Natural killer cell (primary cell): ENCODE data around the gene FTCD. TPM values are rescaled to one million over a fixed set of nuclear protein-coding genes. Genes with fewer than 3 reads are reported as not detected.

Experiments used
- ATAC-seq, 3 donors: fragments of 150-1000 bp in 2 of 3; fragments of 200-7000 bp in 1 of 3; cut with Tn5 transposase; 1 replicate in 1 of 3; 2 replicates in 2 of 3; pipeline ENCODE4 v1.10.0; 2021; ENCODE audit warnings: mild to moderate bottlenecking in 2 of 3, moderate library complexity in 2 of 3
- DNase-seq, 2 donors: peaks; one replicate each; pipeline versions ENCODE4 v3.0.0 to v3.0.0-alpha.2; 2013 to 2021; ENCODE audit warnings: mixed read lengths in 1 of 2
- H3K27ac ChIP-seq: one replicate; pipeline ENCODE4 v1.5.1; 2013; ENCODE audit warnings: mild to moderate bottlenecking, low read length
- H3K27me3 ChIP-seq: one replicate; pipeline ENCODE4 v1.6.1; 2013; ENCODE audit warnings: low read length; ENCODE audit not compliant: control insufficient read depth, insufficient read depth
- H3K36me3 ChIP-seq: one replicate; pipeline ENCODE4 v1.6.1; 2013; ENCODE audit warnings: low read length; ENCODE audit not compliant: control insufficient read depth, insufficient read depth
- H3K4me1 ChIP-seq: one replicate; pipeline ENCODE4 v1.6.1; 2013; ENCODE audit warnings: low read length; ENCODE audit not compliant: control insufficient read depth, insufficient read depth
- H3K4me3 ChIP-seq: one replicate; pipeline ENCODE4 v1.5.1; 2013; ENCODE audit warnings: low read length
- H3K9me3 ChIP-seq: one replicate; pipeline ENCODE4 v1.6.1; 2013; ENCODE audit warnings: low read length; ENCODE audit not compliant: control insufficient read depth, insufficient read depth
- H3K27ac Mint-ChIP-seq, 2 donors: one replicate each; pipeline ENCODE4 v1.8.0; 2022; ENCODE audit warnings: mild to moderate bottlenecking in 2 of 2, mixed read lengths in 2 of 2, moderate library complexity in 1 of 2
- H3K27me3 Mint-ChIP-seq, 2 donors: one replicate each; pipeline ENCODE4 v1.8.0; 2022; ENCODE audit warnings: low read depth in 2 of 2, mixed read lengths in 2 of 2
- H3K36me3 Mint-ChIP-seq: one replicate; pipeline ENCODE4 v1.8.0; 2022; ENCODE audit warnings: mixed read lengths
- H3K4me1 Mint-ChIP-seq, 2 donors: one replicate each; pipeline ENCODE4 v1.8.0; 2022; ENCODE audit warnings: mixed read lengths in 2 of 2
- H3K4me3 Mint-ChIP-seq: one replicate; pipeline ENCODE4 v1.8.0; 2022; ENCODE audit warnings: mild to moderate bottlenecking, moderate library complexity, mixed read lengths
- H3K9me3 Mint-ChIP-seq, 2 donors: one replicate each; pipeline ENCODE4 v1.8.0; 2022; ENCODE audit warnings: mixed read lengths in 2 of 2
- CTCF ChIP-seq: fragments of 200-600 bp; IDR thresholded peaks from one replicate; pipeline ENCODE4 v1.8.0; 2022; ENCODE audit warnings: antibody characterized with exemption
- WGBS: methylation state at CpG from one replicate; pipeline ENCODE4 v1.1.7; 2013; ENCODE audit warnings: missing lambda C conversion rate; ENCODE audit not compliant: insufficient coverage; 5-methylcytosine and 5-hydroxymethylcytosine counted together
- intact Hi-C: fragments of 100-400 bp; cut with micrococcal nuclease; formaldehyde crosslinking; loops from one replicate; pipeline ENCODE4 v1.14.2; 2022
- total RNA-seq, 4 donors: library from RNA; stranded (reverse); fragments of 120-200 nt in 1 of 4; gene quantifications; one replicate each; pipeline versions ENCODE4 v1.2.3 to v1.2.4, GENCODE V29; 2013 to 2022

Gene FTCD
- total RNA-seq, 3 donors from 2014 or later (not counting 1 experiment from before 2014, with no cell fraction given), result 0.34 TPM; not detected in 2

DNA sequence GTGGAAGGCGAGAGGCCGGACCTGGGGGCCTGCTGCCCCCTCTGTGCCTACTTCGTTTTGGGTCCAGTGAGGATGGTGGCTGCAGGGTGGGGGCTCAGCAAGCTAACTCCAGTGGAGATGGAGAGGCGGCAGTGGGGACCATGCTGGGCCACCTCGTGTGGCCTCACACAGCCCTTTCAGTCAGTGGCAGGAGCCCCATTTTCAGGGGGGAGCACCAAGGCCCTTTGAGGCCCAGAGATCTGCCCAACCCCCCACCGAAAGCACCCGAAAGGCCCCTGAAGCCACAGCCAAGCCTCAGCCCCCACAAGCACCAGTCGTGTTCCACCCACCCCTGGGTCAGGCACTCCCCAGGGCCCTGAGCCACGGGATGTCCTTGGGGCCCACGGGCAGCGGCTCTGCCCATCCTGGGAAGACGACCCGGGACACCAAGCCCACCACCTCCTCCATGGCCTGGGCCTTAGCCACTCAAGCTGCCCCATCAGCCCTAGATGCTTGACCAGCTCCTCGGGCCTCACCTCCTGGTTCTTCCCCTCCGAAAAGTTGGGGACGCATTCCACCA, 345 bp downstream of the FTCD start:
- no peak for DNase-seq
- intact Hi-C loops, result no loop called here
- ATAC-seq, result no peak

DNA sequence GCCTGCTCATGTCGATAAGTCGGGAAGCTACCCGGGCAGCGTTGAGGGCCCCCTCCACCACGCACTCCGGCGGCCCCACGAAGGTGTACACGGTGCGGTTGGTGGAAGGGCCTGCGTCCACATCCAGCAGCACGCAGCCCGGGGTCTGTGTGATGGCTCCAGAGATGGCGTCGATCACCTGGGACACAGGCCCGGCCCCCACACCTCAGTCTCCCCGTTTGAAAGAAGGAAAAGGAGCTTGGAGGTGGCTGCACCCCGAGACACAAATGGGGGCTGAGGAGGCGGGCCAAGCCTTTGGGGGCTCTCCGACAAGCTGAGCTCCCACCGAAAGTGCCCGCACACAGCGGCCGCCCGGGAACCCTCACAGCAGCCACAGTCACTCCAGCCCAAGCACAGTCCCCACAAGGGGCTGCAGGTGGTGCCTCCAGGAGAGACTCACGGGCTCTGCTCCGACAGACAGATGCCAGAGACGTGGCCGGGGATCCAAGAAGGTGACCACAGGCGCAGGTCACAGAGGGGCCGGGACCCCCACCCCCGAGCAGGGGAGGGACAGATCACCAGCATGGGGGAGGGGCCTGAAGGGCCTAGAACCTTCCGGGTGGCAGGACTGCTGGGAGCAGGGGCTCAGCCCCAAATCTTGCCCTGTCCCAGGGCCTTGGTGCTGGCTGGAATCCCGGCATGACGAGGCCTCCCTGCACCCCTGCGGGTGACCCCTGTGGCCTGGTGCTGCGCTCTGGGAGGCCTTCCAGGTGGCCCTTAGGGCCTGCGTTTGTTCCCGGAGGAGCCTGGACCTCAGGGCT, 1.0 kb downstream of the FTCD start:
- intact Hi-C loops, result no loop called here
- TF ChIP-seq CTCF, result no peak

More for the DNA sequence above, 345 bp downstream of the FTCD start:
- Histone ChIP-seq H3K9me3 (no peaks in the 10 kb centered on the region), H3K27me3 (no peaks in the 10 kb centered on the region), H3K27ac (no peak overlapping the region), H3K4me1 (peaks cover 8% of the 10 kb centered on the region), H3K36me3 (no peaks in the 10 kb centered on the region), H3K4me3 (no peak overlapping the region)
- Mint-ChIP-seq H3K27me3 (no peaks in the 10 kb centered on the region), H3K4me3 (no peak overlapping the region), H3K27ac (no peak overlapping the region), H3K9me3 (no peaks in the 10 kb centered on the region), H3K36me3 (no peaks in the 10 kb centered on the region), H3K4me1 (no peaks in the 10 kb centered on the region)
- 85% methylated on average over 16 of the region's 16 CpGs for WGBS
- TF ChIP-seq CTCF, result no peak

DNA sequence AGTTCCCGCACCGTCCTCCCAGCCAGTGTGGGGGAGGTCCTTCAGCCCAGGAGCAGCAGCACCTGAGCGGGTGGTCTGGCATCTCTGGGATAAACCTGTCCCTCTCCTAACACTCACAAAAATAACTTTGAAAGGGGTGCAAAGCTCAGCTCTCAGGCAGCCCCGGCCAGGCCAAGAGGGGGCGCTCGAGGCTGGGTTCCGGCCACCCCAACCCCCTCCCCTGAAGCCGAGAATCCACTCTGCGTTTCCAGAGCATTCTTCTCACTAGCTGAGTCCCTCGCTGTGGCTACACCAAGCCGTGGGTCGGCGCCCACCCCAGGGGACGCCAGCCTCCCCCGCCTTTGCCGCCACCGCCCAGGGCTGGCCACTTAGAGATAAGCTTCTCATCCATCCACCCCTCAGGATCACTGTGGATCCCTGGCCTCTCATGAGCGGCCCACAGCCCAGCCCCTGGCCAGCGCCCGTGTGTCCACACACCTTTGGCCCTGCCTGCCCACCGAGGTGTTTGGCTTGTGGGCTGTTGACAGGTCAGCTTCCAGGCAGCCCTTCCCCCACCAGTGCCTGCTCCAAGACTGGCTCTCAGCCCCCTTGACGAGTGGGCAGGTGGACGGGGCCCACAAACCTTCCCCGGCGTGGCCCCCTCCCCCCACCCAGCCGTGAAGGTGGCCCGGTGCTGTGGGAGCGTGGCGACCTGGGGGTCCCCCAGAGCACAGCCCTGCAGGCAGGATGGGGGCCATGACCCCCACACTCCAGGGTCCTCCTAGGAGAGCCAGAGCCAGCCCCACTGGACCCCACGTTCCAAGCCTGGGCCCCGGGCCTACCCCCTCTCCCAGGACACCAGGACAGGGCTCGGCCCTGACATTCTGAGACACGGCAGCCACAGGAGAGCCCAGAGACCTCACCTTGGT, 1.9 kb downstream of the FTCD start:
- ATAC-seq, result peak in 2 of 3 donors; percentile 34 to 71
- H3K4me1 Mint-ChIP-seq, result no peaks in the 10 kb centered on the region
- no peaks in the 10 kb centered on the region for H3K36me3 Mint-ChIP-seq
- H3K4me3 Mint-ChIP-seq, result no peak overlapping the region
- peaks cover 8% of the 10 kb centered on the region for H3K4me1 ChIP-seq
- WGBS, result 48% methylated on average over 33 of the region's 33 CpGs
- DNase-seq, result peak; percentile 18 to 58
- H3K9me3 Mint-ChIP-seq, result no peaks in the 10 kb centered on the region
- intact Hi-C loops, result no loop called here
- H3K36me3 ChIP-seq, result no peaks in the 10 kb centered on the region
- no peak overlapping the region for H3K4me3 ChIP-seq
- H3K9me3 ChIP-seq, result no peaks in the 10 kb centered on the region
- H3K27ac ChIP-seq, result no peak overlapping the region
- no peak for TF ChIP-seq CTCF
- no peaks in the 10 kb centered on the region for H3K27me3 Mint-ChIP-seq
- no peak overlapping the region for H3K27ac Mint-ChIP-seq
- H3K27me3 ChIP-seq, result no peaks in the 10 kb centered on the region

More for the DNA sequence above, 1.0 kb downstream of the FTCD start:
- Mint-ChIP-seq H3K27me3 (no peaks in the 10 kb centered on the region), H3K36me3 (no peaks in the 10 kb centered on the region), H3K27ac (no peak overlapping the region), H3K9me3 (no peaks in the 10 kb centered on the region), H3K4me3 (no peak overlapping the region), H3K4me1 (no peaks in the 10 kb centered on the region)
- Histone ChIP-seq H3K27me3 (no peaks in the 10 kb centered on the region), H3K27ac (no peak overlapping the region), H3K36me3 (no peaks in the 10 kb centered on the region), H3K4me3 (no peak overlapping the region), H3K4me1 (peaks cover 8% of the 10 kb centered on the region), H3K9me3 (no peaks in the 10 kb centered on the region)
- peak in 1 of 2 donors; percentile 13 for DNase-seq
- no peak for ATAC-seq
- WGBS, result 92% methylated on average over 39 of the region's 39 CpGs
